Measurements from ENCODE around the gene ZSCAN12.
"Not testable (repeated sequence)": the region's sequence is repeated elsewhere in the genome, so short reads cannot be mapped to it uniquely, and the experiment has no call there.

The ZSCAN12 gene

GRCh38 chr6:28393912-28394662, 5.5 kb downstream of the ZSCAN12 start:
- no peak for DNase-seq (ENCODE audit: low read depth in 2 of 2)

DNA sequence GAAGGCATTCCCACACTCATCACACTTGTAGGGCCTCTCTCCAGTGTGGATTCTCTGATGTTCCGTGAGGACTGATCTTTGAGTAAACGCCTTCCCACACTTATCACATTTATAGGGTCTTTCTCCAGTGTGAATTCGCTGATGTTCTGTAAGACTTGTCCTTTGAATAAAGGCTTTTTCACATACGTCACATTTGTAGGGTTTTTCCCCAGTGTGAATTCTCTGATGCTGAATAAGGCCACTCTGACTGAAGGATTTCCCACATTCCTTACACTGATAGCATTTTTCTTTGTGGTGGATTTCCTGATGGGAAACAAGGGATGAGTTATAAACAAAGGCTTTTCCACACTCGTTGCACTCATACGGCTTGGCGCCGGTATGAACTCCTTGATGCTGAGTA, 8.9 kb downstream of the ZSCAN12 start:
- DNase-seq (ENCODE audit: low read depth in 2 of 2), result no peak

GRCh38 chr6:28384143-28384533, 15.4 kb downstream of the ZSCAN12 start:
- DNase-seq (ENCODE audit: low read depth in 2 of 2), result no peak

GRCh38 chr6:28383235-28384142, 16.1 kb downstream of the ZSCAN12 start:
- peak in 1 of 2 donors; percentile 25 for DNase-seq (ENCODE audit: low read depth in 2 of 2)

- no peak for DNase-seq (ENCODE audit: low read depth in 2 of 2)
Observed at GRCh38 chr6:28380381-28380780, 19.2 kb downstream of the ZSCAN12 start.

DNA sequence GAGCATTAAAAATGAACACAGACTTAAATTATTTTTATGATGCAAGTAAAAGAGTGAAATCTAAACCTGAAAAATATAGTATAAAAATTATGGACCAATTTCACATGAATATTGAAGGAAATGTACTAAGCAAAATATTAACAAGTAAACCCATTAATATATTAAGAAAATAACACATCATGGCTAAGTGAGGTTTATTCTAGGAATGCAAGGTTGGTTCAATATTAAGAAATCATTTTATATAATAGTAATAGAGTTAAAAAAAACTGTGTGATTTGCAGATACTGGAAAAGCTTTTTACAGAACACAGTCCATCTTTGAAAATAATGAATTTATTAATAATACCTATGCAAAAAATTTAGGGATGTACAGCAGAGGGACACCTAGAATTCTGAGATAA, 20.9 kb downstream of the ZSCAN12 start:
- no peak for DNase-seq (ENCODE audit: low read depth in 2 of 2)

GRCh38 chr6:28377879-28378278, 21.7 kb downstream of the ZSCAN12 start:
- no peak for DNase-seq (ENCODE audit: low read depth in 2 of 2)

DNA sequence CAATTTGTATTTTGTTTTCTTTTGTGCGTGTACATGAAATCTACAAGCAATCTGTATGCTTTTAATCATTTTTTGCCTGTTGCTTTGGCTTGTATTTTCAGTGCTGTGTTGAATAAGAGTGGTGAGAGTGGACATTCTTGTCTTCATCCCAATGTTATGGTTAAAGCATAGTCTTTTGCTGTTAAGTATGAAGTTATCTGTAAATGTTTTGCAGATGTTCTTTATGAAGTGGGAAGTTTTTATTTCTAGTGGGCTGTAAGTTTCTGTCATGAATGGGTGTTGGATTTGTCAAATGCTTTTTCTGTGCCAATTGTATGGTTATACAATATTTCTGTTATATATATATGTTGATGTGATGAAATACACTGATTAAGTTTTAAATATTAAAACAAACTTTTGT, 25.6 kb downstream of the ZSCAN12 start:
- no peak for DNase-seq (ENCODE audit: low read depth in 2 of 2)

DNA sequence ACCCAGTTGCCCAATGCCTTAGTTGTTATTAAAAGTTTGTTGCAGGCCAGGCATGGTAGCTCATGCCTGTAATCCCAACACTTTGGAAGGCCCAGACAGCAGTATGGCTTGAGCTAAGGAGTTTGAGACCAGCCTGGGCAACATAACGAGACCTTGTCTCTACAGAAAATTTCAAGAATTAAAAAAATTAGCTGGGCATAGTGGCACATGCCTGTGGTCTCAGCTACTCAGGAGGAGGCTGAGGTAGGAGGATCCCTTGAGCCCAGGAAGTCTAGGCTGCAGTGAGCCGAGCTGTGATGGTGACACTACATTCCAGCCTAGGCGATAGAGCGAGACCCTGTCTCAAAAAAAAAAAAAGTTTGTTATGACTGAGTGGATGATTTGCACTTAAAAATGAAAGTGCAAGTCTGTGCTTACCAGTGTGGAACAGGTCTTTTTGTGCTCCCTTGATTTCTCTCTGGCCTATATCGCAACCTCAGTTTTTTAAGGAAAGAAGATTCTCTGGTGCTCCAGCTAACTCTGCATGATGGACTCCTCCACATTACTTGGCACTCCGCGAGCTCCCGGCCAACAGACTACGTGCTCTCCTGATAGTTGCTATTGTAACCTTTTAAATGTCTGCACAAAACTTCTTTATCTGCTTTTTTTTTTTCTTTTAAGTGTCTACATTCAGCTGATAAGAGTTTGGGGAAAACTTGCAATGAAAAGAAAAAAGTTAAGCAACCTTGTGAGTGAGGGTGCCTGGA, 27.7 kb downstream of the ZSCAN12 start:
- no peak for DNase-seq (ENCODE audit: low read depth in 2 of 2)

- no peak for DNase-seq (ENCODE audit: low read depth in 2 of 2)
Observed at GRCh38 chr6:28371280-28371679, 28.3 kb downstream of the ZSCAN12 start.

DNA sequence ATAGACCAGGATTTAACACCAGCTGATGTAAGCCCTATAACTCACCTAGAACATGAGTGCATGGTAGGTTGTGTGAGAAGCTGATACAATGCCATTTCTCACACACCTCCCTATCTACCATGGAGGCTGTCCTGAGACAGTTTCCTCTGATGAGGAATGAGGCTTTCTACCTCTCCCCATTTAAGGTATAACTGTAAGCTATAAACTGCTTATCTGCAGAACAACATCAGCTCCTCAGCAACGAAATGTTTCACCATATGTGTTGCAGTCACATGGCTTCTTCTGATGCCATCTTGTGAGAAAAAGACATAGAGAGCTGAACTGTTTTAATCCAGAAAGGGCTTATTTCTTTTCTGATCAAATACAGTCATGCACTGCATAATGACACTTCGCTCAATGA, 29.1 kb downstream of the ZSCAN12 start:
- no peak for DNase-seq (ENCODE audit: low read depth in 2 of 2)

DNA sequence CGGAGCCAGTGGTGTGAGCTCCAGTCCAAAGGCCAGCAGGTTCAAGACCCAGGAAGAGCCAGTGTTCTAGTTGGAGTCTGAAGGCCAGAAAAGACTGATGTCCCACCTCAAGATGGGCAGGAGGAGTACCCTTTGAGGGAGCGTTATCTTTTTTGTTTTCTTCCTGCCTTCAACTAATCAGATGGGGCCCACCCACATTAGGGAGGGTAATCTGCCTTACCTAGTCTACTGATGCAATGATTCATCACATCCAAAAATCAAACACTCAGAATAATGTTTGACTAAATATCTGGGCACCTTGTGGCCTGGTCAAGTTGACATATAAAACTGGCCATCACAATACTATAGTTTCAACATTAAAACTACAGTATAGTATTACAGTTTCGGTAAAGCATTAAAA, 30.1 kb downstream of the ZSCAN12 start:
- no peak for DNase-seq (ENCODE audit: low read depth in 2 of 2)

- no peak for DNase-seq (ENCODE audit: low read depth in 2 of 2)
Observed at GRCh38 chr6:28368522-28368921, 31.0 kb downstream of the ZSCAN12 start.

DNA sequence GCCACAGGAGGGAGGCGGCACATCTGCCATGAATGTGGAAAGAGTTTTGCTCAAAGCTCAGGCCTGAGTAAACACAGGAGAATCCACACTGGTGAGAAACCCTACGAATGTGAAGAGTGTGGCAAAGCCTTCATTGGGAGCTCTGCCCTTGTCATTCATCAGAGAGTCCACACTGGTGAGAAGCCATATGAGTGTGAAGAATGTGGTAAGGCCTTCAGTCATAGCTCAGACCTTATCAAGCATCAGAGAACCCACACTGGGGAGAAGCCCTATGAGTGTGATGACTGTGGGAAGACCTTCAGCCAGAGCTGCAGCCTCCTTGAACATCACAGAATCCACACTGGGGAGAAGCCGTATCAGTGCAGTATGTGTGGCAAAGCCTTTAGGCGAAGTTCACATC, 34.0 kb downstream of the ZSCAN12 start:
- DNase-seq (ENCODE audit: low read depth in 2 of 2), result not testable (repeated sequence)

DNA sequence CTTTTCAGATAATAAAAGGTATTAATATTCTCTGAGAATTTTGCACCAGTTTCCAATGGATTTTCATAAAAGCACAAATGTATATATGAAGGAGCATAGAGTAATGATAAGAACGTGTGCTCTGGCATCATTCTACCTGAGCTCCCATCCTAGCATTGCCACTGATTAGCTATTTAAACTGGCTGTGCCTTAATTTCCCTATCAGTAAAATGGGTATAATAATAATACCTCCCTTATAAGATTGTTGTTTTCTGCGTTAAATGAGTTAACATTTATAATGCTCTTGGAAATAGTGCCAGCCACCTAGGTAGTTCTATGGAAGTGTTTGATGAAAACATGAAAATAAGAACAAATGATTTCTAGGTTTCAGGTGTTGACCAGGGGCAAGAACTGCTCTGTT, 38.6 kb downstream of the ZSCAN12 start:
- DNase-seq (ENCODE audit: low read depth in 2 of 2), result no peak

GRCh38 chr6:28359562-28359961, 40.0 kb downstream of the ZSCAN12 start:
- not testable (repeated sequence) for DNase-seq (ENCODE audit: low read depth in 2 of 2)

DNA sequence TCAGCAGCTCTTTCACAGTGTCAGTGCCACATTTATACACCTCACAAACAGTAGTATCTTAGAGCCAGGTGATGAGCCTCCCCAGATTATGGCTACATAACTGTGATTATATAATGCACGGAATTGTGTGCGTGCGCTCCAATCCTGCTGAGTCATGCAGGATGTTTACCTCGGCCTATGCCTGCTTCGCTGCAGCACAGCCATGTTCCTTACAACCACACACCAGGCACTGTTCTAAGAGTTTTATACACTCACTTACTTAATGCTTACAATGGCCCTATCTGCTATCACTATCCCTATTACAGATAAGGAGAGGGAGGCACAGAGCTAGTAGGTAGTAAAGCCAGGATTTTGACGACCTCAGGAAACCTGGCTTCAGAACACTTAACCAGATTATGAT, 42.5 kb downstream of the ZSCAN12 start:
- no peak for DNase-seq (ENCODE audit: low read depth in 2 of 2)

DNA sequence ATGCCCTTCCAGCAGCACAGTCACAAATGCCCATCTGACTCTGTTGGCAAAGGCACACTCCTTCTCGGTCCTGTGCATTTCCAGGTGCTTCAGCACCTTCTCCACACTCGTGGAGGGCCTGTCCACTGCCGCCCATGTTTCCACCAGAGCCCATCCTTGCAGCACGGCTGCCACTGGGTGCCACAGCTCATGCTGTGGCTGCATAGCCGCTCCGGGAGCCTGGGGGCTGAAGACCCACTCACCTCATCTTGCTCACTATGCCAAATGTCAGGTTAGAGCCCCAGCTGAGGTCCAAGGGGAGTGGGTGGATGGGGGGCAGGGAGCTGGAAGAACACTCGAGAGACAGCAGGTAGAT, 42.9 kb downstream of the ZSCAN12 start:
- DNase-seq (ENCODE audit: low read depth in 2 of 2), result no peak

- peak; percentile 30 to 54 for DNase-seq (ENCODE audit: low read depth in 2 of 2)
Observed at GRCh38 chr6:28355743-28356665, 43.5 kb downstream of the ZSCAN12 start.

GRCh38 chr6:28354688-28355554, 44.6 kb downstream of the ZSCAN12 start:
- no peak for DNase-seq (ENCODE audit: low read depth in 2 of 2)

Data from activated CD4-positive, alpha-beta T cell treated with anti-CD3 and anti-CD28 coated beads for 24 hours (primary cell).